GM19043 (cell line): ENCODE data around the gene DMRT1.
A peak's percentile ranks its signal among the peaks of the same experiment; 100 is the strongest.
"Not testable (repeated sequence)": the region's sequence is repeated elsewhere in the genome, so short reads cannot be mapped to it uniquely, and the experiment has no call there.

Source experiments
- ATAC-seq: cut with Tn5 transposase; IDR thresholded peaks from one replicate; pipeline ENCODE4 v1.9.1; 2021; ENCODE audit warnings: low read depth; ENCODE audit not compliant: unreplicated experiment

Gene DMRT1

GRCh38 chr9:982394-983230 is 141.1 kb downstream of the DMRT1 start:
- no peak for ATAC-seq

- no peak for ATAC-seq
Observed at GRCh38 chr9:994005-994404, 152.5 kb downstream of the DMRT1 start.

- ATAC-seq = no peak
Observed at GRCh38 chr9:995192-995591, 153.7 kb downstream of the DMRT1 start.

- ATAC-seq = no peak
Observed at GRCh38 chr9:995781-996180, 154.3 kb downstream of the DMRT1 start.

GRCh38 chr9:998299-999110 is 157.0 kb downstream of the DMRT1 start:
- ATAC-seq = not testable (repeated sequence)

GRCh38 chr9:1001838-1002237 is 160.3 kb downstream of the DMRT1 start:
- ATAC-seq = no peak

- ATAC-seq = no peak
Observed at GRCh38 chr9:1002678-1003077, 161.2 kb downstream of the DMRT1 start.

GRCh38 chr9:1005043-1005667 is 163.7 kb downstream of the DMRT1 start:
- peak; percentile 47 for ATAC-seq

- ATAC-seq = no peak
Observed at GRCh38 chr9:1007312-1007711, 165.8 kb downstream of the DMRT1 start.

GRCh38 chr9:1008216-1008615 is 166.7 kb downstream of the DMRT1 start:
- ATAC-seq = no peak

GRCh38 chr9:1009101-1009707 is 167.7 kb downstream of the DMRT1 start:
- ATAC-seq = peak; percentile 93

GRCh38 chr9:1013021-1013420 is 171.5 kb downstream of the DMRT1 start:
- ATAC-seq = no peak

- ATAC-seq = no peak
Observed at GRCh38 chr9:1014225-1014624, 172.7 kb downstream of the DMRT1 start.

- ATAC-seq = no peak
Observed at GRCh38 chr9:1014640-1015039, 173.1 kb downstream of the DMRT1 start.

GRCh38 chr9:1018121-1018520 is 176.6 kb downstream of the DMRT1 start:
- ATAC-seq = no peak
